ENCODE measurements around the gene CYTH1.
"Not testable (repeated sequence)": the region's sequence is repeated elsewhere in the genome, so short reads cannot be mapped to it uniquely, and the experiment has no call there.

Gene CYTH1

GRCh38 chr17:78687125-78687524 is 94.9 kb downstream of the CYTH1 start:
- no peak for DNase-seq

GRCh38 chr17:78684026-78684425 is 98.0 kb downstream of the CYTH1 start:
- no peak for DNase-seq

GRCh38 chr17:78683408-78683961 is 98.6 kb downstream of the CYTH1 start:
- DNase-seq = no peak

GRCh38 chr17:78682363-78682762 is 99.7 kb downstream of the CYTH1 start:
- no peak for DNase-seq

GRCh38 chr17:78680436-78680835 is 101.6 kb downstream of the CYTH1 start:
- DNase-seq = no peak

GRCh38 chr17:78679495-78680395 is 102.3 kb downstream of the CYTH1 start:
- DNase-seq = no peak

GRCh38 chr17:78678711-78679110 is 103.4 kb downstream of the CYTH1 start:
- no peak for DNase-seq

- DNase-seq = no peak
Measured at GRCh38 chr17:78678222-78678557, 103.9 kb downstream of the CYTH1 start.

- DNase-seq = no peak
Measured at GRCh38 chr17:78677303-78678221, 104.5 kb downstream of the CYTH1 start.

GRCh38 chr17:78676412-78677302 is 105.4 kb downstream of the CYTH1 start:
- no peak for DNase-seq

- DNase-seq = no peak
Measured at GRCh38 chr17:78675836-78676235, 106.2 kb downstream of the CYTH1 start.

GRCh38 chr17:78675316-78675616 is 106.8 kb downstream of the CYTH1 start:
- DNase-seq = no peak

- DNase-seq = no peak
Measured at GRCh38 chr17:78674595-78675315, 107.3 kb downstream of the CYTH1 start.

GRCh38 chr17:78674156-78674555 is 107.9 kb downstream of the CYTH1 start:
- no peak for DNase-seq

GRCh38 chr17:78673395-78673794 is 108.7 kb downstream of the CYTH1 start:
- no peak for DNase-seq

- DNase-seq = no peak
Measured at GRCh38 chr17:78672871-78673371, 109.2 kb downstream of the CYTH1 start.

- no peak for DNase-seq
Measured at GRCh38 chr17:78672005-78672404, 110.1 kb downstream of the CYTH1 start.

- not testable (repeated sequence) for DNase-seq
Measured at GRCh38 chr17:78671726-78672001, 110.4 kb downstream of the CYTH1 start.

- no peak for DNase-seq
Measured at GRCh38 chr17:78670850-78671725, 111.0 kb downstream of the CYTH1 start.

GRCh38 chr17:78669975-78670518 is 112.0 kb downstream of the CYTH1 start:
- DNase-seq = no peak

Data from activated CD4-positive, CD25-positive, alpha-beta regulatory T cell (primary cell).